PC-9 (cell line): ENCODE results near the gene ZNF385B.

Source experiments
- EZH2 ChIP-seq: fragments of 200-600 bp; sonication (generic); IDR thresholded peaks from 2 replicates; pipeline ENCODE4 v1.8.0; 2017; ENCODE audit warnings: antibody characterized with exemption, low read depth
- TF ChIP-seq, protein P1 (sequence below): fragments of 200-600 bp; sonication (generic); conservative IDR thresholded peaks from 2 replicates; pipeline ENCODE4 v1.6.1; 2017; ENCODE audit warnings: mixed run types, antibody characterized with exemption, mild to moderate bottlenecking, moderate library complexity

DNA sequence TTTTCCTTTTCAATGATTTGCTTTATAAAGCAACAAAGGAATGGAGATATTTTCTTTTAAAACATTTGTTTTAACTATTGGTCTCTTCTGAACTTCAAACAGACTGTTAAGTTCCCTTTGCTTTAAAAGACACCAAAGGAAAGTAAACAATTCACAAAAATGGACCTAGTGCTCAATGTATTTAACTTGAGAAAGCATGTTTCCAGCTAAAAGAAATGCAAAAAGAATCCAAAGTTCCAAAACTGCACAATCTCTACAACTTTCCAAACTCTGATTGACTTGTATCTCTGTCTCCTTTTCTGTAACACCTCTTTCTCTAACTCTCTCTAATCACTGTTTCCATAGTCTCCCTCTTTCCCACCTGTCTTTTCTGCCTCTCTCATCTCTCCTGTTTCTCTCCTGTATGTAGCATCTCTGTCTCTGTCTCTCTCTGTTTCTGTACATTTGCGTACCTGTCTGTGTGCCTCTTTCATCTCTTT lies 301.1 kb downstream of the ZNF385B start:
- TF ChIP-seq, protein P1, sequence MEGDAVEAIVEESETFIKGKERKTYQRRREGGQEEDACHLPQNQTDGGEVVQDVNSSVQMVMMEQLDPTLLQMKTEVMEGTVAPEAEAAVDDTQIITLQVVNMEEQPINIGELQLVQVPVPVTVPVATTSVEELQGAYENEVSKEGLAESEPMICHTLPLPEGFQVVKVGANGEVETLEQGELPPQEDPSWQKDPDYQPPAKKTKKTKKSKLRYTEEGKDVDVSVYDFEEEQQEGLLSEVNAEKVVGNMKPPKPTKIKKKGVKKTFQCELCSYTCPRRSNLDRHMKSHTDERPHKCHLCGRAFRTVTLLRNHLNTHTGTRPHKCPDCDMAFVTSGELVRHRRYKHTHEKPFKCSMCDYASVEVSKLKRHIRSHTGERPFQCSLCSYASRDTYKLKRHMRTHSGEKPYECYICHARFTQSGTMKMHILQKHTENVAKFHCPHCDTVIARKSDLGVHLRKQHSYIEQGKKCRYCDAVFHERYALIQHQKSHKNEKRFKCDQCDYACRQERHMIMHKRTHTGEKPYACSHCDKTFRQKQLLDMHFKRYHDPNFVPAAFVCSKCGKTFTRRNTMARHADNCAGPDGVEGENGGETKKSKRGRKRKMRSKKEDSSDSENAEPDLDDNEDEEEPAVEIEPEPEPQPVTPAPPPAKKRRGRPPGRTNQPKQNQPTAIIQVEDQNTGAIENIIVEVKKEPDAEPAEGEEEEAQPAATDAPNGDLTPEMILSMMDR, result no peak
- no peak for TF ChIP-seq EZH2
